ENCODE results near the gene SLC29A3.

The SLC29A3 gene

GRCh38 chr10:71300555-71301370 lies 18.3 kb upstream of the SLC29A3 start:
- DNase-seq (ENCODE audit: low spot score) = no peak

GRCh38 chr10:71301371-71301916 lies 17.6 kb upstream of the SLC29A3 start:
- DNase-seq (ENCODE audit: low spot score) = no peak

- DNase-seq (ENCODE audit: low spot score) = no peak
Measured at GRCh38 chr10:71302451-71302850, 16.6 kb upstream of the SLC29A3 start.

- peak; percentile 76 for DNase-seq (ENCODE audit: low spot score)
Measured at GRCh38 chr10:71302874-71303568, 16.0 kb upstream of the SLC29A3 start.

- DNase-seq (ENCODE audit: low spot score) = no peak
Measured at GRCh38 chr10:71303569-71303907, 15.5 kb upstream of the SLC29A3 start.

GRCh38 chr10:71304914-71305313 lies 14.1 kb upstream of the SLC29A3 start:
- no peak for DNase-seq (ENCODE audit: low spot score)

GRCh38 chr10:71306979-71307378 lies 12.1 kb upstream of the SLC29A3 start:
- no peak for DNase-seq (ENCODE audit: low spot score)

GRCh38 chr10:71307469-71308085 lies 11.5 kb upstream of the SLC29A3 start:
- no peak for DNase-seq (ENCODE audit: low spot score)

- no peak for DNase-seq (ENCODE audit: low spot score)
Measured at GRCh38 chr10:71308244-71308643, 10.8 kb upstream of the SLC29A3 start.

- DNase-seq (ENCODE audit: low spot score) = no peak
Measured at GRCh38 chr10:71308985-71309384, 10.1 kb upstream of the SLC29A3 start.

- DNase-seq (ENCODE audit: low spot score) = no peak
Measured at GRCh38 chr10:71309919-71310318, 9.1 kb upstream of the SLC29A3 start.

- no peak for DNase-seq (ENCODE audit: low spot score)
Measured at GRCh38 chr10:71312220-71312619, 6.8 kb upstream of the SLC29A3 start.

- DNase-seq (ENCODE audit: low spot score) = no peak
Measured at GRCh38 chr10:71312811-71313789, 6.0 kb upstream of the SLC29A3 start.

- DNase-seq (ENCODE audit: low spot score) = peak; percentile 84
Measured at GRCh38 chr10:71314028-71314693, 4.9 kb upstream of the SLC29A3 start.

GRCh38 chr10:71314694-71315225 lies 4.3 kb upstream of the SLC29A3 start:
- DNase-seq (ENCODE audit: low spot score) = no peak

GRCh38 chr10:71316056-71316785 lies 2.8 kb upstream of the SLC29A3 start:
- DNase-seq (ENCODE audit: low spot score) = no peak

- DNase-seq (ENCODE audit: low spot score) = no peak
Measured at GRCh38 chr10:71316786-71317160, 2.3 kb upstream of the SLC29A3 start.

GRCh38 chr10:71317739-71318138 lies 1.3 kb upstream of the SLC29A3 start:
- no peak for DNase-seq (ENCODE audit: low spot score)

- no peak for DNase-seq (ENCODE audit: low spot score)
Measured at GRCh38 chr10:71319800-71320392, 837 bp downstream of the SLC29A3 start.

- DNase-seq (ENCODE audit: low spot score) = no peak
Measured at GRCh38 chr10:71320592-71320991, 1.5 kb downstream of the SLC29A3 start.
